ENCODE results near the gene CNTNAP2.

The CNTNAP2 gene

GRCh38 chr7:148148456-148148855 is 2031.9 kb downstream of the CNTNAP2 start (continued):
- no peak for TF ChIP-seq PRDM4 (tag by site-specific recombination; IDR thresholded peaks at IDR 0.05)
- TF ChIP-seq ZNF16 (tag by site-specific recombination; IDR thresholded peaks at IDR 0.05; ENCODE audit: low read depth) = no peak

- ChIA-PET CTCF (no interaction called here), POLR2A (no interaction called here)
- TF ChIP-seq SETDB1 (IDR thresholded peaks at IDR 0.05; ENCODE audit: insufficient read length, low read length) (no peak), ZNF449 (tag by site-specific recombination; IDR thresholded peaks at IDR 0.05) (no peak), ZEB2 (tag by site-specific recombination; IDR thresholded peaks at IDR 0.05) (no peak), ZNF10 (tag by site-specific recombination; IDR thresholded peaks at IDR 0.05) (no peak), ZBTB11 (tag by site-specific recombination; conservative IDR thresholded peaks at IDR 0.05; ENCODE audit: low read depth) (no peak), ZNF664 (tag by site-specific recombination; IDR thresholded peaks at IDR 0.05) (no peak), ZNF843 (tag by site-specific recombination; IDR thresholded peaks at IDR 0.05) (no peak), ZIC2 (tag by site-specific recombination; IDR thresholded peaks at IDR 0.05) (no peak), ZNF792 (tag by site-specific recombination; IDR thresholded peaks at IDR 0.05) (no peak), ZFP37 (tag by site-specific recombination; IDR thresholded peaks at IDR 0.05) (no peak), ZNF544 (tag by site-specific recombination; IDR thresholded peaks at IDR 0.05) (no peak), KLF16 (tag by site-specific recombination; IDR thresholded peaks at IDR 0.05) (no peak), ZNF596 (tag by site-specific recombination; IDR thresholded peaks at IDR 0.05) (no peak), ZBTB48 (tag by site-specific recombination; IDR thresholded peaks at IDR 0.05) (no peak), ZNF2 (tag by site-specific recombination; IDR thresholded peaks at IDR 0.05) (no peak), PRDM10 (tag by site-specific recombination; IDR thresholded peaks at IDR 0.05) (no peak), ZNF580 (tag by site-specific recombination; IDR thresholded peaks at IDR 0.05) (no peak), ATF2 (tag by site-specific recombination; IDR thresholded peaks at IDR 0.05; ENCODE audit: low read depth) (no peak)
- Histone ChIP-seq H3K36me3 (ENCODE audit: control insufficient read depth in 2 of 2, insufficient read depth in 1 of 2, low read length in 2 of 2) (no peaks in the 10 kb centered on the region), H3K9me3 (ENCODE audit: control insufficient read depth, insufficient read depth, low read depth, low read length) (no peaks in the 10 kb centered on the region), H3K27ac (ENCODE audit: extremely low read depth, low read depth, low read length) (no peak overlapping the region), H3K4me1 (ENCODE audit: control insufficient read depth, insufficient read depth, low read length) (no peaks in the 10 kb centered on the region), H3K4me3 (ENCODE audit: low read depth, low read length) (no peak overlapping the region)
These were observed 2033.1 kb downstream of the CNTNAP2 start for GRCh38 chr7:148149730-148150129.
